Measurements from ENCODE around the gene SMIM5.

- TF ChIP-seq CTCF (IDR thresholded peaks at IDR 0.05 in 4 of 5, conservative IDR thresholded peaks at IDR 0.05 in 1 of 5) (no peak), POLR2A (IDR thresholded peaks at IDR 0.05) (no peak)
Observed at GRCh38 chr17:75641343-75641742, 8.1 kb downstream of the SMIM5 start.

Measured in gastrocnemius medialis (tissue), 4 donors.